CD4-positive, alpha-beta T cell treated with Interleukin-12 subunit alpha and Interleukin-12 subunit beta, for 1 hour (primary cell): ENCODE measurements around the gene NPLOC4.
A peak's percentile ranks its signal among the peaks of the same experiment; 100 is the strongest.

Experiments used
- DNase-seq: peaks from one replicate; pipeline ENCODE4 v3.0.0-alpha.2; 2020

NPLOC4 gene

DNA sequence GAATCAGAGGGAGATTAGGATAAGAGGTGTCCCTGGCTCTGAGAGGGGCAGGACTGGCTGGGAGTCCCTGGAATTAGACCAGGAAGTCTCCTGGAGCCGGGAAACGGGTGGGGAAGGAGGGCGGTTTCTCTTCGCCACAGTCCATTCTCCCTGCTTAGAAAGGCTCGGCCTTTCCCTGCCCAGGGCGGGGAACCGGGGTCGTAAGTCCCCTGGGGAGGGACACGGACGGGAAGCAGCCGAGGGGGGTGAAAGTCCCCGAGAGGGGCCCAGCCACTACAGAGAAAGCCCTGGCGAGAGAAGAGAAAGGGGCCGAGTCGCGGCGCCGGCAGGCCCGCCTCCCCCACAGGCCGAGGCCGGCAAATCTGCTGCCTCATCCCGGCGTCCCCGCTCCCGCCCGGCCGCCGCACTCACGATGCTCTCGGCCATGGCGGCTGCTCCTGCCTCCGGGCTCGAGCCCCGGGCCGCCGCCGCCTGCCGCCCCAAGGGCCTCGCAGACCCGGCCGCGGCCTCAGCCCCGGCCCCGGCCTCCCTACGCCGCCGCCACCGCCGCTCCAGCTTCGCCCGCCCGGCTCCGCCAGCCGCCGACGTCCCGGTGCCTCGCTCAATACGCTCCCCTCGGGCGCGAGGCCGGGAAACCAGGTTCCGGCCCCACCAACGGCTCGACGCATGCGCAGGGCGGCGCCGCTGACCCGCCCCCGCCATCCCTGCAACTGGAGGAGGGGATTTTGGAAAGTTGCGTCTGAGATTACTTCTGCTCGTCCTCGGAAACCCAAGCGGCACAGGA, at the start of gene NPLOC4, which contains the start of gene TSPAN10:
Gene NPLOC4 (minus strand): TSS at position 608 of the 784 bp plus-strand sequence. CDS start 182 bp downstream, at position 426.
Gene TSPAN10 (plus strand): TSS at position 692 of the 784 bp plus-strand sequence. CDS start 5,217 bp downstream, outside the sequence.
- peak; percentile 88 for DNase-seq

DNA sequence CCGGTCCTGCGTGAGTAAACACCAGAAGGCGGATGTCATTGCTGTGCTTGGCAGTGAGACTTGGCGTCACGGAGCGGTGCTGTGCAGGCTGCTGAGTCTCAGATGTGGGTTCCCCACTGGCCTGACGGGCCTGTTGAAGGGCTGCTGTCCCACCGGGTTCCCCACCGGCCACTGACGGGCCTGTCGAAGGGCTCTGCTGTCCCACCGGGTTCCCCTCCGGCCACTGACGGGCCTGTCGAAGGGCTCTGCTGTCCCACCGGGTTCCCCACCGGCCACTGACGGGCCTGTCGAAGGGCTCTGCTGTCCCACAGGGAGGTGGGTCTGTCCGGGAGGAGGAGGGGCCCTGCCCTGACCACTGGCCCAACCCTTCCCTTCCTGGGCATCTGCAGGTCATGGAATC, 49.7 kb upstream of the NPLOC4 start:
- DNase-seq, result no peak

DNA sequence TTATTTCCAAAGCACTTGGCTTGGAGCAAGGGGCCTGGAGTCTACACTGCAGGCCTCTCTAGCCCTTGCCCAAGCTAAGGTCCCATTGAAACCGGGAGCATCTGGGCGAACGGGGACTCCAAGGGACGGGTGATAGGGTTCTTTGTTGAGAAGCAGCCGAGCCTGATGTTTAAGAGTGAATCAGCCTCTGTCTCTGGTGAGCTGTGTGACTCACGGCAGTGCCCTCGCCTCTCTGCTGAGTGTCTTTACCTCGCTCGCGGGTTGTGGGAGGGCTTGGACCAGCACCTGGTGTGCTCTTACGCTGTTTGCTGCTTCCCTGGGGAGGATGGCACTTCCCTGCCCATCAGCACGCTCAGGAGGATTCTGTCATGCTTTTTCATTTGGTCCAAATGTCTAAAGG, 48.2 kb upstream of the NPLOC4 start:
- no peak for DNase-seq

DNA sequence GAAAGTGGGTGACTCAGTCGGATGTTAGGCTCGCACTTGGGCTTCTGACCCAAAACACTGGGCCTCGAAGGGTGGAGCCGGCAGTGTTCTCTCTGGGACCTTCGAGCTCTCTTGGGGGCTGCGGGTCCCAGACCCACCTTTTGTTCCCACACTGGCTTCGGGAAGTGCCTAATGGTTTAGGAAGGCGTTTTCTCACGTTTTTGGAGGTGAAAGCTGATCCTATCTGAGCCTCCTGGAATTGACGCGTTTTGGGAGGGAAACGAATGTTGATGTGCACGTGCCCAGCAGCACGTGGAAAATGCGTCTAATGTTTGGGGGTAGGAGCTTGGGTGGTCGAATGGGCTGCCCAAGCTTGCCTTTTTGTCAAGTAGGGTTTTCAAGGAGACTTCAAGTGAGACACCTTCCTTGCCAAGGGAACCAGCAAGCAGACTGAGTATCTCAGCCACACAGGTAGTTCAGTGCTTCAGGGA, 47.6 kb upstream of the NPLOC4 start:
- DNase-seq, result no peak

DNA sequence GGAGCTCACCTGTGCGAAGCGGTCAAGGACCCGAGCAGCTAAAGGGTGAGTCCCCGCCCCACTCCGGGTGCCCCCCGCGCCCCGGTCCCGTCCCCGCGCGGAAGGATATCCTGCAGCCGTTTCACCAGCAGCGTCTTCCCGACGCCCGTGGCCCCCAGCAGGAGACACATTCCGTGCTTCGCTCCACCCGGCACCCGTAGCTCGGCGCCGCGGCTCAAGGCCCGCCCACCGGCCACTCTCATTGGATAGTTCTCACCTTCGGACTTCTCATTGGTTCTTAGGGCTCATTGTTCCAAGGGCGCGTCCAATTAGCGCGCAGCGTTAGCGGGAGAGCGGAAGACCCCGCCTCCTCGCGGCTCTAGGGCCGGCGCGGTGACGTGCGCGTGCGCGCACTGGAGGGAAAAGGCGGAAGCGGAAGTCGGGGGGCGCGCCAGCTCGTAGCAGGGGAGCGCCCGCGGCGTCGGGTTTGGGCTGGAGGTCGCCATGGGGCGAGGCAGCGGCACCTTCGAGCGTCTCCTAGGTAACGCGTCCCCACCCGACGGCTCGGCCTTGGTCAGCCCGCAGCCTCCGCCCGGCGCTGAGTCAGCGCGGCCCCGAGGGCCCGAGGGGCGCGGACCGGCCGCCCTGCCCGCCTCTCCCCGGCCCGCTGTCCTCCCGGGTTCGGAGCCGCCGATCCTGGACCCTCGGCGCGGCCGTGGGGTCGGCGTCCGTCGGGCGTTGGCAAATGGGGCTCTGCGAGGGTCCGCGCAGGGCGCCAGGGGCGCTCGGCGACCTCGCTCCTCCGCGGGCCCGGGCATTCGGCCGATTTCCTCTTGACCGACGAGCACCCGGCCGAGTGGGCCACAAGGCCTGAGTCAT, 46.9 kb upstream of the NPLOC4 start, which contains the start of the genes ARL16 and HGS:
Gene ARL16 (minus strand): TSS at position 214 of the 858 bp plus-strand sequence. CDS start 44 bp downstream, at position 170.
Gene HGS (plus strand): TSS at position 428 of the 858 bp plus-strand sequence. CDS start 56 bp downstream, at position 484.
- DNase-seq, result peak; percentile 98

DNA sequence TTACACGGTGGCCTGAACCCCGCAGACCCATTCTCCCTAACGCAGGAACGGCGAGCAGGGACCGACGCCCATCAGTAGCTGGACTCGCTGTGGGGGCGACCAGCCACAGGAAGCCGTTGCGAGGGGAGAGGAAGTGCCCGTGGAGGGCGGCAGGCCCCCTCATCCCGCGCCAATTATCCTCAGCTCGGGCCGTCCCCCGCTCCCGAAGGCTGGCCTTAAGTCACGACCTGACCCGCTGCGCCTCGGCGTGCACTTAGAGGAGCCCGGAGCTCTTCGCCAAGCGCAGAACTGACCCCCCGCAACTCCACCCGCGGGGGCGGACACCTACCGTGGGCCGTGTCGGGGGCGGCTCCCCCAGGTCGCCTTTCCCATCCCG, 46.3 kb upstream of the NPLOC4 start:
- DNase-seq, result no peak

DNA sequence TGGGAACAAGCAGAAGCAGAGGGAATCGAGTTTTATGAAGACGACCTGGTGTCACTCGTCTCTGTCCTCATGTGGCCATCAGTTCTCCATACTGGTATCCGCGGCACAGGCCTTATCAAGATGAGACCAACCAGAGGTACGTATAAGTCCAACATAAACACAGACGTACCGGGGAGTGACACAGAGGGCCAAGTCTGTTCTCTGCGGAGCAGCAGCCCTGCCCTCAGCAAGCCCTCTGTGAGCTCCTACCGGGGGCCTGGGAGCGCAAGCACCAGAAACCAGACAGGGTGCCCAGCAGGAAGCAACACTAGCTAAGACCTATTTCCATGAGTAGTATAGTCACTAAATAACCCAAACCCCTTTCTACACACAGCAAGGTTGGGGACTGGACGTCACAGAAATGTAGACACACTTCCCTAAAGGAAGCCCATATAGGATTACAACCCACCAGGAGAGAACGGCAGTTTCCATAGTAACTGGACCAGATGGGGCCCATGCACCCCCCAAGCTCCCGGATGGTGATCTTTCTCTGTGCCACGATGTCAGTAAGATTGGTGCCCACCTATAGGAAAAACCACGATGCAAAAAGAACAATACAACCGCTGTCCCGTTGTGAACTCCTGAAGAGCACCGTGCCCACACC, 45.8 kb upstream of the NPLOC4 start:
- DNase-seq, result no peak

DNA sequence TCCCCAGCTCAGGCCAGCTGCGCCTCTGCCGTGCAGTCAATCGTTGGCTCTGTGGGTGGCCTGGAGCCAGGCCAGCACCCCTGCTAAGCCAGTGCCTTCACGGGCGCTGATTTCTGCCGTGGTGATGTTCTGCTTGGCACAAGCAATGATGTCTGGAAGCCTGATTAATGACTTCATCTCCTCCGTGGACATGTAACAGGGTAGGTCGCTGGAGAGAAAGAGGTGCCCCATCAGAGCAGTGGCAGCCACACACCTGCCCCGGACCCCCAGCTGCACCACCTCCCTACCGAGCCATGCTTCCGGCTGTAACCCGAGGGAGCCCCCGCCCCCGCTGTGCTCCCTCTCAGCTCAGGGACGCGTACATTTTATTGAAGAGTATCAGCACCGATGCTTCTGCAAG, 44.8 kb upstream of the NPLOC4 start:
- no peak for DNase-seq

DNA sequence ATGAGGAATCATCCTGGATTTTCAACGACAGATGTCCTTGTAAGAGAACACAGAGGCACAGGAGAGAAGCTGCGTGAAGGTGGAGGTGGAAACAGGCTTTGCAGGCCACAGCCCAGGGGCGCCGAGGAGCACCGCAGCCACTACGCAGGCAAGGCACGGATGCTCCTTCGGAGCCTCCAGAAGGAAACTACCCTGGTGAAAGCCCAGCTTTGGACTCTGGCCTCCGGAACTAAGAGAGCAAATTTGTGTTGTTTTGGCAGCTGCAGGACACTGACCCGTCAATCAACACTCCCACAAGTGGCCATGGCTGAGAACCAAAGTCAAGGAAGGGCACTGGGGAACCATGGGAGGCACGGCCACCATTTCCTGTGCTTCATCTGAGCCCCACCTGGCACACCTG, 43.2 kb upstream of the NPLOC4 start:
- no peak for DNase-seq

DNA sequence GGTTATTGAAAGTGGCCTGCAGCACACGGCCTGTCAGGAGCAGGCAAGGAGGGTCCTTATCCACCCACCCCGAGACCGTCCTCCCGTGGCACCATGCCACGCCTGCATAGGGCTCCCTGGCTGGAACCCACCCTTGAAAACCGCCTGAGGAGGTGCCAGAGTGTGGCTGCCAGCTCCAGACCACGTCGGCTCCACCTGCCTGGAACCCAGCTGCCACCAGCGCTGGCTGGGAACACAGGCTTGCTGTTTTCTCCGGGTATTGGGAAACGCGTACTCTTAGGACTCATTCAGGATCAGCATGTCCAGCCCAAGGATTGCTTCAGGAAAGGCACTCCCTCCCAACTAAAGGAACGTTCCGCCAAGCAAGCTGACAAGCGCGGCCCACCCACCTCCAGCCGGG, 40.0 kb upstream of the NPLOC4 start:
- DNase-seq, result no peak

DNA sequence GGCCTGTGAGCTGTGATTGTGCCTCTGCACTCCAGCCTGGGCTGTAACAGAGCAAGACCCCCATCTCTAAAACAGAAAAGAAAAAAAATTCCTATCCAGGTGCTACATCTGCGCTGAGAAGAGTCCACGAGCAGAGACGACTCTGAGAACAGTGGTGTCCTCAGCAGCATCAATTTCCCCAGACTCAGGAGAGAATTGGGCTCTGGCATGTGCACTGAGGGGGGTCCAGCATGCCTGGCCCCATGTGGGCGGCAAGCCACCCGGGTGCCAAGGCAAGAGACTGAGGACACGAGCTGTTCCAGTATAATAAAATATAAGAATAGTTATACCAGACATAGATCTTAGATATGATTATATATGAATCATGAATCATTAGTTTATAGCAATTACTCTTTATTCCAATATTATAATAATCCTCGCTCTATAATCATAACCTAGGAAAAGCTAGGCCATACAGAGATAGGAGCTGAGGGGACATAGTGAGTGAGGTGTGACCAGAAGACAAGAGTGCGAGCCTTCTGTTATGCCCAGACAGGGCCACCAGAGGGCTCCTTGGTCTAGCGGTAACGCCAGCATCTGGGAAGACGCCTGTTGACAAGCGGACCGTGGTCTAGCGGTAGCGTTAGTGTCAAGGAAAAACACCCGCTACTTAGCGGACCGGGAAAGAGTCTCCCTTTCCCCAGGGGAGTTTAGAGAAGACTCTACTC, 38.8 kb upstream of the NPLOC4 start:
- peak; percentile 49 for DNase-seq

DNA sequence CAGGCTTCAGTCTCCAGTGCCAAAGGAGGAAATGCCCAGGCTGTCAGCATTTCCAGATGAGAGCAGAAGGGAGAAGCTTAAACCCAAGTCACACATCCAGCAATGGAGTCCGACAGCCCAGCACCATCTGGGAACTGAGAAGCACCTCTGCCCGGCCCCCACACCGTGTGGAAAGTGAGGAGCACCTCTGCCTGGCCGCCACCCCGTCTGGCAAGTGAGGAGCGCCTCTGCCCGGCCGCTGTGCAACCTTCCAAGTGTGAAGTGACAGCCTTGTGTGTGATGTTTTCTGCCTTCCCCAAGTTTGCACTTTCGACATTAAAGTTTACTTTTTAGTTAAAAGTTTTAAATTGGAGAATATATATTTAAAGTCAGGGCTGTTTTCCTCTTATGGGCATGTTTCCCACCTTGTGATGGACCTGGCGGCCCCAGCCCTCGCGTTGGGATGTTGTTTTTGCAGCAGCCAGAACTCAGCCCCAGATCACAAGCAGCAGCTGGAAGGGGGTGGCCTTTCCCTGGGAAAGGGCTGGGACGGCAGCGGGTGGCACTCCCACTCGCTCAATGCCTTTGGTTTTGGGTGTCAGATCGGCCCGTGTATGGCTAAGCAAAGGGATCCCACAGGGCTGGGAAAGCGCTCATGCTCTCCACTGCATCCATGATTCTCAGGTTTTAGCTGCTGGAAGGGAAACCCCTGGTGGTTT, 36.8 kb upstream of the NPLOC4 start:
- no peak for DNase-seq

DNA sequence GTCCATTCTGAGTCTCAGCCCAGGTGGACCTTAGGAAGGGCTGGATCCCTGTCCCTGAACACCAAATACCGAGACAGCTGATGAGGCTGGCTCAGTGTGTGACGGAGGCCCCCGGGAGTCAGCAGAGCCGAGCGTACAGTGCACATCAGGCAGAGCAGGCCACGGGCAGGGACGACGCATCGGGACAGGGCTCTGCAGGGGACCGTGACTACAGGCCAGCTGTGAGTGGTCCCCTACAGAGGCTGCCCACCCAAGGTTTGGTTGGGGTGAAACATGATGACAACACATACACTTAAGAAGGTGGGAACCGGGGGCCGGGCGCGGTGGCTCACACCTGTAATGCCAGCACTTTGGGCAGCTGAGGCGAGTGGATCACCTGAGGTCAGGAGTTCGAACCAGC, 36.0 kb upstream of the NPLOC4 start:
- no peak for DNase-seq

DNA sequence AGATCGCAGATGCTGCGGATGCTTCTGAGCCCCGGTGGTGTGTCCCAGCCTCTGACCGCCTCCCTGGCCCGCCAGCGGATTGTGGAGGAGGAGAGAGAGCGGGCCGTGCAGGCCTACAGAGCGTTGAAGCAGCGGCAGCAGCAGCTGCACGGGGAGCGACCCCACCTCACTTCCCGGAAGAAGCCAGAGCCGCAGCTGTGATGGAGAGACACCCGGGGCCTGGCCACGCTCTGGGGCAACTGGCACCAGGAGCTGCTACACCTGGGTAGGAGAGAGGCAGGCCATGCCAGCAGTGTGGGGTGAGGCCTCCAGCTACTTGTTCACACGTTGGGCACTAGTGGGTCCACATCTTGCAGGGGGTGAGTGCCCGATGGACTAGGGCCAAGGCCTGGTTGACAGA, 35.6 kb upstream of the NPLOC4 start:
- no peak for DNase-seq

DNA sequence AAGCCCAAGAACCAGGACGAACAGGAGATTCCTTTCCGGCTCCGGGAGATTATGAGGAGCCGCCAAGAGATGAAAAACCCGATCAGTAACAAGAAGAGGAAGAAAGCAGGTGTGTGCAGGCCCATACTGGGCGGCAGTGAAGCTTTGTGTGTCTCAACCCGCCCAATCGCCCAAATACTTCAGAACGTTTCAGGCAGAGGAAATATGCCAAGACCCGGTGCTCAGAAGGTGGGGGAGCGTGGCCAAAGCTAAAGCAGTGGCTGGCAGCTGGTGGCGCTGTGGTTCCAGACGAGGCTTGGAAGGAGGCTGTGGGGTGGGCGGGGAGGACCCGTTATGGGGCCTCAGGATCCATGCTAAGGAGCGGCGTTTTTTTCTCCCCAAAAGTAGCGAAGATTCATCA, 30.8 kb upstream of the NPLOC4 start:
- no peak for DNase-seq

DNA sequence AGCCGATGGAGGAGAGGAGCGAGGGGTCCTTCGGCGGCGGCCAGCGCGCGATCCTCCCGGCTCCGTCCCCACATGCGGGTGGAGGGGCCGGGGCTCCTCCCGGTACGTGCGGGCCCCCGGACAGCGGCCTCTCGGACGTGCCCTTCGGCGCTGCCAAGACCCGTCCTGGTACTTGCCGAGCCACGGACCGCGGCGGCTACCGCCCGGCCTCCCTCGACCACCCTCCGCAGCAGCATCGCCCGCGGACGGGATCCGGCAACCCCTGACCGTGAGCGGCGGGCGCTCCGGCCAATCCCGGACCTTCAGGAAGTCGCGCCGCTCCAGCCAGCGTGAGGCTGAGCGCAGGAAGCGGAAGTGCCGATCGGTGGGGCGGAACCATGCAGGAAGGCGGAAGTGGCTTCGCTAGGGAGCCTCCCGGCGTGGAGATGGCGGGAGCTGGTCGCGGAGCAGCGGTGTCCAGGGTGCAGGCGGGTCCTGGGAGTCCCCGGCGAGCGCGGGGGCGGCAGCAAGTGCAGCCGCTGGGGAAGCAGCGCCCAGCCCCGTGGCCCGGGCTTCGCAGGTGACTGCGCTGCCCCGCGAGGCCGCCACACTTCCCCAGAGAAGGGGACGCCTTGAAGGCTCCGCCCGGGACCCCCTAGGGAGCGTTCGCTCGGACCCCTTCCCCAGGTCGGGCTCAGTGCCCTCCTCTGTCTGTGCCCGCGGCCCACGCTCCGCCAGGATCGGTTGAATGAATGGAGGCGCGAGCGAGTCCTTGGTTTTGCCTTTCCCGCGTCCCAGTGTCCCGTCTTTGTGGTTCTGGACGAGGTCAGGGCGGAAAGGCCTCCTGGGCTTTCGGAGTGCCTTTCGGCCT, 29.7 kb upstream of the NPLOC4 start, which contains the start of the genes CCDC137 and OXLD1:
Gene CCDC137 (plus strand): TSS at position 396 of the 850 bp plus-strand sequence. CDS start 30 bp downstream, at position 426.
Gene OXLD1 (minus strand): TSS at position 264 of the 850 bp plus-strand sequence. CDS start 28 bp downstream, at position 236.
- DNase-seq, result peak; percentile 92

DNA sequence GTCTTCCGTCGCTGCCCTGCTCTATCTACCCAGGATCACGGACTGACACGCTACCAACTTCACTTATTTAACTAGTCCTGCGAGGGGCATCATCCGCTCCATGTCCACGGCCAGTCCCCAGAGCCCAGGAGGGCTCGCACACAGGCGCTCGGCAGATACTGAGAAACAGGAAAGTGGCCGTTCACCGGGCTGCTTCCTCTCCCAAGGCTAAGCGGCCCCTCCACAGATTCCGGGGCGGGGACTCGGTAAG, 29.1 kb upstream of the NPLOC4 start:
- no peak for DNase-seq

DNA sequence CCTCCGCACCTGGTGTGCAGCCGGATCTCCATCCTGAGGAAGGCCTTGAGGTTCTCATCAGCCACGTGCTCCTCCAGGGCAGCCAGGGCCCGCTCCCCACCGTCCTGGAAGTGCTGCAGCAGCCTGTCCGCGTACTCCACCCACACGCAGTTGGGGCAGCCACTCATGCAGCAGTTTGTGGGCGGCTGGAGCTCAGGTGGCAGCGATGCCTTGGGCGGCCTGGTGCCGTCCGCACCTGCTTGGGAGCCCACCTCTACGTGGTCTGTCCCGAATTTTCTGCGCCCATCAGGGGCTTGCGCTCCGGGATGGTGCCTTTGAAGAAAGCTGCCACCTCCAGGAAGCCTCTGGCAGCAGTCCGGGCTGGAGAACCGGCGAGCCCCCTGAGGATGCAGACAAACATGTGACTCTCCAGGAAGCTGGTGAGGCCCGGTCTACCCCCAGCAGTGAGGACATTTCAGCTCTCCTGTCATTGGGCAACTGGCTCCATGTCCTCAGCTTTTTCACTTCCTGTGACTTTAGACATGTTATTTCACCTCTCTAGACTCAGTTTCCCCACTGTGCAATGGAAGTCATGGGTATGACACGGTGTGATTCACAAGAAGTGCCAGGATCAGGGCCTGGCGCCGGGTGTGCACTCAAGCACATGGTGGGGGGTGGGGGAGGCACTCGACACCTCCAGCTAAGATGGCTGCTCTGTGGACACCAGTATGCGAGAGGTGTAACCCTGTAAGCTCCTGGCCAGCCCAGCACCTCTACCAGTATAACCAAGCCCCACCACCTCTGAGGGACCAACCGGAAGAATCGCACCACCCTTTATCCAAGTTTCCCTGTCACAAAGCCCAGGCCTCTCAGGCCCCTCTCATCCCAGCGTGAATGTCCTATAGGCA, 28.5 kb upstream of the NPLOC4 start:
- peak; percentile 46 for DNase-seq

DNA sequence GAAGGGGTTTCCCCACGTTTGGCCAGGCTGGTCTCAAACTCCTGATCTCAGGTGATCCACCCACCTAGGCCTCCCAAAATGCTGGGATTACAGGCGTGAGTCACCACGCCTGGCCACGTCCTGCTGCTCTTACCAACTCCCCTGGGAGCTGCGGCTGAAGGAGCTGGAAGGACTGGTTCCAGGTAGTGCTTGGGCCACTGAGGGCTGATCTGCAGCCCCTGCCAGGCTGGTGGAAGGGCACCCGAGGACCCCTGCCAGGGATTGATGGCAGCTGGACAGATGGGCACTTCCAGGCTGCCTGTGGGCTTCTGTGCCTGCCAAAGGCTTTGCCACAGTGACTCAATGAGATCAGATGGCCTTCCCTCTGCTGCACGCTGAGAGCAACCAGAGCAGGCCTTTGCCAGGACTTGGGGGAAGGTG, 27.1 kb upstream of the NPLOC4 start:
- no peak for DNase-seq

DNA sequence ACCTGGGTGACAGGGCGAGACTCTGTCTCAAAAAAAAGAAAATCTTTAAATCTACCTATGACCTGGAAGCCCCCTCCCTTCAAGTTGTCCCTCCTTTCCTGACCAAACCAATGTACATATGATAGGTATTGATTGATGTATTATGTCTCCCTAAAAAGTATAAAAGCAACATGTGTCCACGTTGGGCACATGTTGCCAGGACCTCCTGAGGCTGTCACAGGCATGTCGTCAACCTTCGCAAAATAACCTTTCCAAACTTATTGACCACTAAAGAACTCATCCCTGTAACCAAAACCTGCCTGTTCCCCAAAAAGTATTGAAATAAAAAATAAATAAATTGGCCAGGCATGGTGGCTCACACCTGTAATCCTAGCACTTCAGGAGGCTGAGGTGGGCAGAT, 25.1 kb upstream of the NPLOC4 start:
- no peak for DNase-seq
